Hepatocyte (in vitro differentiated cells): ENCODE results near the gene COTL1. TPM values are rescaled to one million over a fixed set of nuclear protein-coding genes. Genes with fewer than 3 reads are reported as not detected.

Source experiments
- DNase-seq: peaks from one replicate; pipeline ENCODE4 v3.0.0-alpha.2; 2016; ENCODE audit warnings: low spot score
- H2AFZ ChIP-seq: fragments of 200-600 bp; sonication (generic); 2 replicates; pipeline ENCODE4 v1.6.0; 2016; ENCODE audit warnings: antibody characterized with exemption, mild to moderate bottlenecking
- H3K27ac ChIP-seq: fragments of 200-600 bp; sonication (generic); 2 replicates; pipeline ENCODE4 v1.5.1; 2016; ENCODE audit warnings: mild to moderate bottlenecking
- H3K27me3 ChIP-seq: fragments of 200-600 bp; sonication (generic); 2 replicates; pipeline ENCODE4 v1.6.1; 2016
- H3K36me3 ChIP-seq: fragments of 200-600 bp; sonication (generic); replicated peaks from 2 replicates; pipeline ENCODE4 v1.5.1; 2016; ENCODE audit warnings: low read depth; ENCODE audit not compliant: insufficient read depth
- H3K4me1 ChIP-seq: fragments of 200-600 bp; sonication (generic); 2 replicates; pipeline ENCODE4 v1.5.1; 2016; ENCODE audit warnings: mild to moderate bottlenecking, moderate library complexity; ENCODE audit not compliant: insufficient read depth
- H3K4me2 ChIP-seq: fragments of 200-600 bp; sonication (generic); 2 replicates; pipeline ENCODE4 v1.6.0; 2016
- H3K4me3 ChIP-seq: fragments of 200-600 bp; sonication (generic); 2 replicates; pipeline ENCODE4 v1.5.1; 2016; ENCODE audit warnings: mild to moderate bottlenecking
- H3K79me2 ChIP-seq: fragments of 200-600 bp; sonication (generic); 2 replicates; pipeline ENCODE4 v1.6.0; 2017; ENCODE audit warnings: mild to moderate bottlenecking
- H3K9me2 ChIP-seq: fragments of 200-600 bp; sonication (generic); replicated peaks from 2 replicates; pipeline ENCODE4 v1.6.0; 2017; ENCODE audit warnings: mild to moderate bottlenecking; ENCODE audit not compliant: insufficient read depth
- H3K9me3 ChIP-seq: fragments of 200-600 bp; sonication (generic); 2 replicates; pipeline ENCODE4 v1.5.1; 2016; ENCODE audit warnings: low read depth, mild to moderate bottlenecking
- H4K20me1 ChIP-seq: fragments of 200-600 bp; sonication (generic); 2 replicates; pipeline ENCODE4 v1.6.0; 2016; ENCODE audit warnings: mild to moderate bottlenecking; ENCODE audit not compliant: insufficient read depth, poor library complexity, severe bottlenecking
- EZH2 ChIP-seq: fragments of 200-600 bp; sonication (generic); IDR thresholded peaks from 2 replicates; pipeline ENCODE4 v1.6.1; 2016; ENCODE audit warnings: antibody characterized with exemption, mild to moderate bottlenecking, borderline replicate concordance
- EZH2phosphoT487 ChIP-seq: fragments of 200-600 bp; sonication (generic); IDR thresholded peaks from one replicate; pipeline ENCODE4 v1.6.1; 2018; ENCODE audit warnings: antibody characterized with exemption, mild to moderate bottlenecking, low read depth, moderate library complexity; ENCODE audit not compliant: unreplicated experiment, severe bottlenecking
- WGBS: methylation state at CpG from one replicate; pipeline ENCODE4 v1.1.6; 2016; ENCODE audit warnings: low lambda C conversion rate; ENCODE audit errors: missing lambda C conversion rate; 5-methylcytosine and 5-hydroxymethylcytosine counted together
- polyA plus RNA-seq: library from polyadenylated mRNA; unstranded; fragments of >200 nt; fragmentation: Nextera tagmentation; extraction: Ambion mirVana; gene quantifications from 2 replicates; pipeline ENCODE4 v1.2.1, GENCODE V29; 2016
- total RNA-seq: library from RNA; depleted of rRNA; stranded (reverse); fragments of >200 nt; gene quantifications from 2 replicates; pipeline ENCODE4 v1.2.3, GENCODE V29; 2014
- TF ChIP-seq, protein P1 (sequence below): fragments of 200-600 bp; sonication (generic); IDR thresholded peaks from 2 replicates; pipeline ENCODE4 v1.5.1; 2016; ENCODE audit warnings: antibody characterized with exemption, mild to moderate bottlenecking; ENCODE audit not compliant: poor library complexity

The COTL1 gene
- total and polyA plus RNA-seq, 2 experiments from 2014 or later = 30.1 to 104 TPM

DNA sequence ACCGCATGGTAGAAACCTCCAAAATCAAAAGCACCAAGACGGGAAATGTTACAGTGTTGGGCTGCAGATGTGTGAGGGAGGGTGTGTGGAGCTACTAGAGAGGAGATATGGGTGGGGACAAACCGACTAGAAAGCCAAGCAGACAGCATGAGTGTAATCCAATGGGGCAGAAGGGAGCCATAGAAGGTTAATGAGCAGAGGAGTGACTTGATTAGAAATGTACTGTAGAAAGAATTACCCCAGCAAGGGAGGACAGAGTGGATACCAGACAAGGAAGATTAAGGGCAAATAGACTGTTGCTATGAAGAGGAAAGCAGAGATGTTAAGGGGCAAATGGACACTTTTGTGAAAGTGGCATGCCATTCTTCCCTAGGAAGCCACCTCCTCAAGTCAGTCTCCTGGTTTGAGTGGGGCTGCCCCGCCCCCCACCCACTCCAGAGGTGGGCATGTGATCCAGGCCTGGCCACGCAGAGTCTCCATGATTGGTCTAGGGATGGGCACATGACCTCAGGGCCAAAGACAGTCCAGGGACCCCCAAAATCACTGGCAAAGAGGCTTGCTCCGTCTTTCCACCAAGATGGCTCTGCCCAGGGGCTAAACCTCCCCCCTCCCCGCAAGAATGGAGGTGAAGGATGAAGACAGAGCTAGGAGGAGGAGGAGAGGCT lies 4.3 kb downstream of the COTL1 start:
- H3K36me3 ChIP-seq = no peaks in the 10 kb centered on the region
- TF ChIP-seq EZH2 (no peak), EZH2phosphoT487 (no peak)
- TF ChIP-seq, protein P1, sequence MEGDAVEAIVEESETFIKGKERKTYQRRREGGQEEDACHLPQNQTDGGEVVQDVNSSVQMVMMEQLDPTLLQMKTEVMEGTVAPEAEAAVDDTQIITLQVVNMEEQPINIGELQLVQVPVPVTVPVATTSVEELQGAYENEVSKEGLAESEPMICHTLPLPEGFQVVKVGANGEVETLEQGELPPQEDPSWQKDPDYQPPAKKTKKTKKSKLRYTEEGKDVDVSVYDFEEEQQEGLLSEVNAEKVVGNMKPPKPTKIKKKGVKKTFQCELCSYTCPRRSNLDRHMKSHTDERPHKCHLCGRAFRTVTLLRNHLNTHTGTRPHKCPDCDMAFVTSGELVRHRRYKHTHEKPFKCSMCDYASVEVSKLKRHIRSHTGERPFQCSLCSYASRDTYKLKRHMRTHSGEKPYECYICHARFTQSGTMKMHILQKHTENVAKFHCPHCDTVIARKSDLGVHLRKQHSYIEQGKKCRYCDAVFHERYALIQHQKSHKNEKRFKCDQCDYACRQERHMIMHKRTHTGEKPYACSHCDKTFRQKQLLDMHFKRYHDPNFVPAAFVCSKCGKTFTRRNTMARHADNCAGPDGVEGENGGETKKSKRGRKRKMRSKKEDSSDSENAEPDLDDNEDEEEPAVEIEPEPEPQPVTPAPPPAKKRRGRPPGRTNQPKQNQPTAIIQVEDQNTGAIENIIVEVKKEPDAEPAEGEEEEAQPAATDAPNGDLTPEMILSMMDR = no peak
- DNase-seq = no peak
- H3K9me3 ChIP-seq = no peaks in the 10 kb centered on the region
- 87% methylated on average over 7 of the region's 7 CpGs for WGBS
- H2AFZ ChIP-seq = no peak overlapping the region
- no peaks in the 10 kb centered on the region for H3K9me2 ChIP-seq
- peaks cover 54% of the 10 kb centered on the region for H3K79me2 ChIP-seq
- no peaks in the 10 kb centered on the region for H3K27me3 ChIP-seq
- peaks cover 5% of the 10 kb centered on the region for H4K20me1 ChIP-seq
- no peak overlapping the region for H3K4me2 ChIP-seq
- no peak overlapping the region for H3K27ac ChIP-seq
- H3K4me1 ChIP-seq = peaks cover 14% of the 10 kb centered on the region
- H3K4me3 ChIP-seq = no peak overlapping the region

DNA sequence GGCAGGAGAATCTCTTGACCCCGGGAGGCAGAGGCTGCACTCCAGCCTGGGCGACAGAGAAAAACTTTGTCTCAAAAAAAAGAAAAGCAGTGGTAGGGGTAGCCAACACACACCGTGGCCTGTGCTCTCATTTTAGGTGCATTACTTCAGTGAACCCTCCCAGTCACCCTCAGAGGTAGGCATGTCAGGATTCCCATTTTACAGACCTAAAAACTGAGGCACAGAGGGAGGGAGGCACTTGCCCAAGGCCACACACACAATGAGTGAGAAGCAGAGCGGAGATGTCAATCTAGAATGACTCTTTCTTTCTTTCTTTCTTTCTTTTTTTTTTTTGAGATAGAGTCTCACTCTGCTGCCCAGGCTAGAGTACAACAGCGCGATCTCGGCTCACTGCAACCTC lies 5.2 kb downstream of the COTL1 start:
- Histone ChIP-seq H3K9me3 (no peaks in the 10 kb centered on the region), H4K20me1 (peaks cover 5% of the 10 kb centered on the region), H3K27me3 (no peaks in the 10 kb centered on the region), H3K4me2 (no peak overlapping the region), H3K4me3 (no peak overlapping the region), H3K4me1 (peaks cover 14% of the 10 kb centered on the region), H3K27ac (no peak overlapping the region), H2AFZ (no peak overlapping the region), H3K36me3 (no peaks in the 10 kb centered on the region), H3K79me2 (peaks cover 62% of the 10 kb centered on the region), H3K9me2 (no peaks in the 10 kb centered on the region)
- no peak for DNase-seq
- TF ChIP-seq, protein P1 = no peak
- no peak for TF ChIP-seq EZH2
- TF ChIP-seq EZH2phosphoT487 = no peak
- WGBS = 100% methylated on average over 7 of the region's 7 CpGs

DNA sequence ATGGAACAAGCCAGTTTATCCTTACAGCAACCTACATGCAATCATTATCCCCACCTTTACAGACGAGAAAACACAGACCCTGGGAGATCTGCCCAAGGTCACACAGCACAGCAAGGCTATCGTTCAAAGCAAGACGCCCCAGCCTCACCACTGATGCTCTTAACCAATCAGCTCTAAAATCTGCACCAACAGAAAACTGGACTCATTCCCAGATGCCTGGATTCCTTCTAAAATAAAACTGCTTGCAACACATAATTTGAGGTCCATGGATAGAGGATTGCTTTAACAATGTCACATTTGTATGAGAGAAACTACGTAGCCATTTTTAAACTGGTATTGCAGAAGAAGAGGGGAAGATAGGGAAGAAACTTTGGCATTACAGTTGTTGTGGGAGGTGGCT lies 6.8 kb downstream of the COTL1 start:
- H3K9me3 ChIP-seq = no peaks in the 10 kb centered on the region
- no peaks in the 10 kb centered on the region for H4K20me1 ChIP-seq
- H3K4me2 ChIP-seq = no peak overlapping the region
- no peak overlapping the region for H3K4me3 ChIP-seq
- H2AFZ ChIP-seq = no peak overlapping the region
- TF ChIP-seq EZH2phosphoT487 (no peak), EZH2 (no peak)
- TF ChIP-seq, protein P1 = no peak
- H3K4me1 ChIP-seq = peaks cover 5% of the 10 kb centered on the region
- peaks cover 53% of the 10 kb centered on the region for H3K79me2 ChIP-seq
- H3K27ac ChIP-seq = no peak overlapping the region
- no peaks in the 10 kb centered on the region for H3K9me2 ChIP-seq
- no peak for DNase-seq
- H3K36me3 ChIP-seq = no peaks in the 10 kb centered on the region
- H3K27me3 ChIP-seq = no peaks in the 10 kb centered on the region
- 68% methylated on average over 4 of the region's 4 CpGs for WGBS
